RWPE2 (cell line): Measurements from ENCODE around the gene C6orf47.

Experiments used
- ATAC-seq: fragments of 200-7000 bp; cut with Tn5 transposase; 3 replicates; pipeline ENCODE4 v1.9.1; 2021; ENCODE audit warnings: low read depth
- DNase-seq: peaks from one replicate; pipeline ENCODE4 v3.0.0-alpha.2; 2020; ENCODE audit warnings: low spot score
- H3K27ac ChIP-seq: fragments of 450-650 bp; 2 replicates; pipeline ENCODE4 v1.5.1; 2017; ENCODE audit warnings: mild to moderate bottlenecking; ENCODE audit not compliant: poor library complexity, severe bottlenecking
- H3K27me3 ChIP-seq: fragments of 250-450 bp; sonication (Bioruptor Pico); 2 replicates; pipeline ENCODE4 v1.5.1; 2021; ENCODE audit warnings: mild to moderate bottlenecking, moderate library complexity; ENCODE audit not compliant: insufficient read depth, poor library complexity, severe bottlenecking
- H3K36me3 ChIP-seq: fragments of 250-450 bp; sonication (Bioruptor Pico); 2 replicates; pipeline ENCODE4 v1.5.1; 2020; ENCODE audit warnings: low read depth, mild to moderate bottlenecking, moderate library complexity
- H3K4me1 ChIP-seq: fragments of 250-450 bp; sonication (Bioruptor Pico); 2 replicates; pipeline ENCODE4 v1.5.1; 2021; ENCODE audit warnings: mild to moderate bottlenecking, moderate library complexity; ENCODE audit not compliant: insufficient read depth, poor library complexity, severe bottlenecking
- H3K4me3 ChIP-seq: fragments of 250-450 bp; sonication (Bioruptor Pico); 2 replicates; pipeline ENCODE4 v1.5.1; 2021; ENCODE audit warnings: mild to moderate bottlenecking, moderate library complexity; ENCODE audit not compliant: severe bottlenecking
- H3K9me3 ChIP-seq: fragments of 250-450 bp; sonication (Bioruptor Pico); 2 replicates; pipeline ENCODE4 v1.5.1; 2021; ENCODE audit warnings: mild to moderate bottlenecking, moderate library complexity; ENCODE audit not compliant: severe bottlenecking
- CTCF ChIP-seq: fragments of 450-650 bp; IDR thresholded peaks from one replicate; pipeline ENCODE4 v1.5.1; 2017; ENCODE audit warnings: mild to moderate bottlenecking, moderate library complexity; ENCODE audit not compliant: poor library complexity, severe bottlenecking

Gene C6orf47

DNA sequence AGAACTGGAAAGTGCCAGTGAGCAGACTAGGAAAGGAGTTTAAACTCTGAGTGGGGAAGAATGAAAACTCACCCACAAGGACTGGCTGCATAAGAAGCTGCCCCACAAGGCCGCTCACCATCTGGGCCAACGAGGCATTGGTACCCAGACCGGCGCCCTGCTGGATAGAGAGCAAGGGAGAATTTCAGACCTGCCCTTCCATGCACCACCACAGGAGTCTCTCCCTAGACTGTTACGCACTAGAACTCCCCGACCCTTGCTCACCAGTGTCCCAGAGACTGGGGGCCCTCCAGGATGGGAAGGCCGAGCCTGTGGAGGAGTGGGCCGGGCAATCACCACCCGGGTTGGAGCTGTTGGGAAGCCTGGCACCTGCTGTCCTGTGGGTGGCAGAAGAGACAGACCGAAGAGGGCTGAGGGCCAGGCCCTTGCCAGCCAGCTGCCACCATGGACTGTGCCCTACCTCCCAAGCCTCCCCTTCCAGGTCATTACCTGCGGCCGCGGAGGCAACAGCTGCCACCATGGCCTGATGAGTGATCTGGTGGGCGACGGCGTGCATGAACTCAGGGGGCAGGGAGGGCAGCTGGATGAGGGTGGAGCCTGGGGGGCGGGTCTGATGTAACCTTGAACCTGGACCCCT, 16.6 kb downstream of the C6orf47 start:
- no peak for TF ChIP-seq CTCF

GRCh38 chr6:31642798-31643570, 17.6 kb downstream of the C6orf47 start:
- Histone ChIP-seq H3K4me3 (no peak overlapping the region), H3K27ac (no peak overlapping the region), H3K27me3 (no peaks in the 10 kb centered on the region), H3K4me1 (no peaks in the 10 kb centered on the region), H3K9me3 (no peaks in the 10 kb centered on the region), H3K36me3 (peaks cover 86% of the 10 kb centered on the region)
- ATAC-seq: no peak
- DNase-seq: no peak
- TF ChIP-seq CTCF: no peak

More for the DNA sequence above, 16.6 kb downstream of the C6orf47 start:
- H3K4me3 ChIP-seq: no peak overlapping the region
- H3K27ac ChIP-seq: no peak overlapping the region
- no peaks in the 10 kb centered on the region for H3K9me3 ChIP-seq
- H3K4me1 ChIP-seq: no peaks in the 10 kb centered on the region
- no peak for ATAC-seq
- H3K36me3 ChIP-seq: peaks cover 86% of the 10 kb centered on the region
- H3K27me3 ChIP-seq: no peaks in the 10 kb centered on the region
- no peak for DNase-seq

DNA sequence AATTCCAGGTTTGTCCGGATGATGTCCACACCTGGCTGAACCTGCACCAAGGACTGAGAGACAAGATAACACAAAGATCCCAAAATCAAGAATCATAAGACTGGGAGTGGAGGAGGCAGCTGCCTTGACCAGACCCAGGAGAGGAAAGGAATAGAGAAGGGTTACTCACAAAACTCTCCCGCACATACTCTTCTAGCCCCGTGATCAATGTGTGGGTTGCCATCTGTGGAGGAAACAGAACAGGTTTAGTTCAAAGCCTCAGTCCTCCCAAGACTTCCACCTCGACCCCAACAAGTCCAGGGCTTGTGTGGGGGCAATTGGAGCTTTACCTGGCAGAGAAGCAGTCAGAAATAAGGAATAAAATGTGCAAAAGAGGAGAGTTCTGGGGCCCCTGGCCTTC, 19.2 kb downstream of the C6orf47 start:
- TF ChIP-seq CTCF: no peak
- ATAC-seq: no peak
- peaks cover 87% of the 10 kb centered on the region for H3K36me3 ChIP-seq

DNA sequence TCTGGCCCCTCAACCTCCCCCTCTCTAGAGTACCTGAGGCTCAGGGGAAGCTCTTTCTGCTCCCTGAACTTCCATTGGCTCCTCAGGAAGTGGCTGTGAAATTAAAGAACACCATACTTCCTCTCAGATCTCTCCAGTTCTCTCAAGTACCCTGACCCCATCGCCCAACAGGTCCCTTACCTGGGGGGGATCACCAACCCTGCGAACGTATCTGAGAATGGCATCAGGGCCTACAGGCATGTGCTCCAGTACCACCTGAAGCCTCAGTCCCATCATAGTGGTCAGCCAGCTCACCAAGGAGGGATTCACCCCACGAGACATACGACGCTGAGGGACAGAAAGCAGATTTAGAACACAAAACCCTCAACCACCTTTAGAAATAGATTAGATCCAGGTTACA, 20.0 kb downstream of the C6orf47 start:
- DNase-seq: no peak
- Histone ChIP-seq H3K9me3 (no peaks in the 10 kb centered on the region), H3K4me1 (no peaks in the 10 kb centered on the region), H3K27ac (no peak overlapping the region), H3K36me3 (peaks cover 87% of the 10 kb centered on the region), H3K27me3 (no peaks in the 10 kb centered on the region), H3K4me3 (no peak overlapping the region)
- no peak for TF ChIP-seq CTCF
- ATAC-seq: no peak

More for the DNA sequence above, 19.2 kb downstream of the C6orf47 start:
- Histone ChIP-seq H3K4me3 (no peak overlapping the region), H3K27ac (no peak overlapping the region), H3K27me3 (no peaks in the 10 kb centered on the region), H3K4me1 (no peaks in the 10 kb centered on the region), H3K9me3 (no peaks in the 10 kb centered on the region)
- DNase-seq: no peak

GRCh38 chr6:31639449-31639861, 21.1 kb downstream of the C6orf47 start:
- ATAC-seq (peak; percentile 23; the same call in 2 of the 3 replicates), DNase-seq (no peak)
- no peak for TF ChIP-seq CTCF
- Histone ChIP-seq H3K36me3 (peaks cover 87% of the 10 kb centered on the region), H3K9me3 (no peaks in the 10 kb centered on the region), H3K4me1 (no peaks in the 10 kb centered on the region), H3K27ac (no peak overlapping the region), H3K27me3 (no peaks in the 10 kb centered on the region), H3K4me3 (no peak overlapping the region)
